ENCODE measurements around the gene IPO9.

DNA sequence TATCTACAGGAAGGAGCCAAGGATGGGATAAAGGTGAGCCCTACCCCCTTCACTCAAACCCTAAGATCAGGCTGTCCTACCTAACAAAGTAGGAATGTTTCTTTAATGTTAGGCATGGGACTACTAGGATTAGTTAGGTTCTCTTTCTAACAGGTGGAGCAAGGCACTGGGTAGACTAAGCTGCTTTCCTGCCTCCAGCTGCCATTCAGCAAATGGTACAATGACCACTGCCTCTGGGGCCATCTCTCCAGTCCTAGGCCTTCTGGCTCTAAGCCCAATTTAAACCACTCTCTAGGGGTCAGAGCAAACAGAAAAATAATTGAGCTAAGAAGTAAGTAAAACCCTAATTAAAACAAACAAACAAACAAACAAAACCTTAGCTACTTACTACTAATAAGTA, 15.7 kb upstream of the IPO9 start:
- TF ChIP-seq POLR2AphosphoS5 (IDR thresholded peaks at IDR 0.05) (no peak), POLR2A (IDR thresholded peaks at IDR 0.05) (no peak)
- TF ChIP-seq, protein P1, sequence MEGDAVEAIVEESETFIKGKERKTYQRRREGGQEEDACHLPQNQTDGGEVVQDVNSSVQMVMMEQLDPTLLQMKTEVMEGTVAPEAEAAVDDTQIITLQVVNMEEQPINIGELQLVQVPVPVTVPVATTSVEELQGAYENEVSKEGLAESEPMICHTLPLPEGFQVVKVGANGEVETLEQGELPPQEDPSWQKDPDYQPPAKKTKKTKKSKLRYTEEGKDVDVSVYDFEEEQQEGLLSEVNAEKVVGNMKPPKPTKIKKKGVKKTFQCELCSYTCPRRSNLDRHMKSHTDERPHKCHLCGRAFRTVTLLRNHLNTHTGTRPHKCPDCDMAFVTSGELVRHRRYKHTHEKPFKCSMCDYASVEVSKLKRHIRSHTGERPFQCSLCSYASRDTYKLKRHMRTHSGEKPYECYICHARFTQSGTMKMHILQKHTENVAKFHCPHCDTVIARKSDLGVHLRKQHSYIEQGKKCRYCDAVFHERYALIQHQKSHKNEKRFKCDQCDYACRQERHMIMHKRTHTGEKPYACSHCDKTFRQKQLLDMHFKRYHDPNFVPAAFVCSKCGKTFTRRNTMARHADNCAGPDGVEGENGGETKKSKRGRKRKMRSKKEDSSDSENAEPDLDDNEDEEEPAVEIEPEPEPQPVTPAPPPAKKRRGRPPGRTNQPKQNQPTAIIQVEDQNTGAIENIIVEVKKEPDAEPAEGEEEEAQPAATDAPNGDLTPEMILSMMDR (IDR thresholded peaks at IDR 0.05) = no peak

Data from prostate gland (tissue), 2 donors.